Measurements from ENCODE around the gene DES.

DNA sequence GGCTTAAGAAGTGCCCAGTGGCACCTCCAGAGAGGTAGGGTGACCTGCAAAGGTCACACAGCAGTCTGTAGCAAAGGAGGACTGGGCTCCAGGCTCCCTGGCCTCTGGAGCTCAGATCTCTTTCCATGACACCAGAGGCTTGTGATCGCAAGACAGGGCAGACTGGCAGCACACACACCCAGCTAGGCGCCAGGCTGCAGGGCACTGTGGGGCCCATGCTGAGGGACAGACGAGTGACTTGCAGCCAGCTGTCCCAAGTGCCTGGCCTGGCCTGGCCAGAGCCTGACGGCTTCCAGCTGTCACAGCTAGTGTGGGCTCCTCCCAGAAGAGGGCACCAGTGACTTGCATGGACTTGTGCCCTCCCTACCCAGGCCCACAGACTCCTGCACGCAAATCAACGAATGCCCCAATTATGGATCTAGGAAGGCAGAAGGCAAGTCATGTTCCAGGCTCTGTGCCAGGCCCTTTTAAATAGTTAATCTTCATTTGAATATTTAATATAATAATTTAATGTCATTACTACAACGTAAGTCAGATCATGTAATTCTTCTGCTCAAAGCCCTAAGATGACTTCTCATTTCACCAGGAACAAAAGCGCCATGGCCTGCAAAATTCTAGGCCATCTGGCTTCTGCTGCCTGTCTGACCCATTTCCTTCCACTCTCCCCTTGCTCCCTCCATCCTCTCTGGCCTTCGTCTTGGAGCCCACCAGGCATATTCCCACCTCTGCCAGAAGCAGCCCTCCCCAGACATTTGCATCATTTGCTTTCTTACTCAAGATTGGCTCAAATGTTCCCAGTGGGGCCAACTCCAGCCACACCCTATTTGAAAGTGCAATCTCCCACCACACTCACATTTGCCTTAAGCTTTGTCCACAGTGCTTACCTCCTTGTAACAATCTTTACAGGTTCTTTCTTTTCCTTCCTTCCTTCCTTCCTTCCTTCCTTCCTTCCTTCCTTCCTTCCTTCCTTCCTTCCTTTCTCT, 12.7 kb downstream of the DES start:
- TF ChIP-seq GATA2 (IDR thresholded peaks at IDR 0.05; ENCODE audit: low read depth, low read length) (no peak), GATA3 (IDR thresholded peaks at IDR 0.05; ENCODE audit: low read depth, low read length) (no peak)

Measured in SH-SY5Y (cell line).